SKM-1 treated with dmso at 0.1 percent for 144 hours (cell line): ENCODE measurements around the gene USP22.

Experiments used
- DNase-seq: peaks from one replicate; lab custom pipeline; 2025; ENCODE audit not compliant: unreplicated experiment; lab: John Stamatoyannopoulos, UW

Gene USP22

DNA sequence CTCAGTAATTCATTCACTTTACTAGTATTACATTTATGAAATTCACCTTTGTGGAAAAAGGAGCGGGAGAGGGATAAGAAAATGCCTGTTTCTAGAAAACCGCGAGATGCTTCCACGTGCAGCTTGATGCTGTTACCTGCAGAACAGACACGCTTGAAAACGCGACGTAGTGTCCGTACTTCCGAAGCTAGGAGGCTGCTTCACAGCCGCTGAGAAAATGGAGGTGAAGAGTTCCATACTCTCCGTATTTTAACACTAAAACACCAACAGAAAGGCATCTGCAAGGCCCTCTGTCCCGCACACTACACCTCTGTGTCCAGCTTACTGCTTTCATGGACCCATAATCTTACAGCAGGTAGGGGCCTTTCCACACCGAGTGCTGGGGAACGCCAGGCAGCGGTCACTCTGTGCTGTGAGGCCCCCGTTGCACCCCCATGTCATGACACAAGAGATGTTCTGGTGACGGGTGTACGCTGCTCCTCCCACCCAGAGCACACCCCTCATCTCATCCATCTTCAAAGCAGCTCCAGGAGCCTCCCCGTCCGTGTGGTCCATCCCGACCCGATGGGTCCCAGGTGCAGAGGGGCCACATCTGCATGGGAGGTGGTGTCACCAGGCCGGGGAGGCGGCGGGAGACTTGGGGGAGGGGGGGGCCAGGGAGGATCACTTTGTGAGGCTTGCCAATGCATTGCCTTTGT is 40.4 kb downstream of the USP22 start:
- DNase-seq = no peak

DNA sequence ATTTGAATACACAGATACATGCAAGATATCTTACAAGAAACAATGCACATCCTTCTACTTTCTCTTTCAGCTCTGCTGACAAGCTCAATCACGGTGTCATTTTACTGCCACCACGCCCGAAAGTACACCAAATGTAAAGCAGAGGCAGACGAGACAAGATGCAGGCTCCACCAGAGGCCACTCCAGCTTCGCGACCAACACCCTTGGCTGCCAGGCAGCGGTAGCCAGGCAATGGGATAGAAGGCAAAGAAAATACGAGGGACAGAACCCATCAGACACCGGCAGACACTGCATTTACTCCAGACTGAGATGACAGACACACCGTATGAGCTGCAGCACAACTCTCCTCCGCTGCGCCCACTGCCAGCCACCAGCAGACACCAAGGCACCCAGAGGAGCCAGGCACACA is 41.0 kb downstream of the USP22 start:
- DNase-seq = no peak

- DNase-seq = no peak
These were observed 41.5 kb downstream of the USP22 start for GRCh38 chr17:21001111-21001812.

- no peak for DNase-seq
These were observed 42.8 kb downstream of the USP22 start for GRCh38 chr17:20999841-21000532.

GRCh38 chr17:20999044-20999573 is 43.7 kb downstream of the USP22 start:
- no peak for DNase-seq

- no peak for DNase-seq
These were observed 44.2 kb downstream of the USP22 start for GRCh38 chr17:20998571-20999043.

DNA sequence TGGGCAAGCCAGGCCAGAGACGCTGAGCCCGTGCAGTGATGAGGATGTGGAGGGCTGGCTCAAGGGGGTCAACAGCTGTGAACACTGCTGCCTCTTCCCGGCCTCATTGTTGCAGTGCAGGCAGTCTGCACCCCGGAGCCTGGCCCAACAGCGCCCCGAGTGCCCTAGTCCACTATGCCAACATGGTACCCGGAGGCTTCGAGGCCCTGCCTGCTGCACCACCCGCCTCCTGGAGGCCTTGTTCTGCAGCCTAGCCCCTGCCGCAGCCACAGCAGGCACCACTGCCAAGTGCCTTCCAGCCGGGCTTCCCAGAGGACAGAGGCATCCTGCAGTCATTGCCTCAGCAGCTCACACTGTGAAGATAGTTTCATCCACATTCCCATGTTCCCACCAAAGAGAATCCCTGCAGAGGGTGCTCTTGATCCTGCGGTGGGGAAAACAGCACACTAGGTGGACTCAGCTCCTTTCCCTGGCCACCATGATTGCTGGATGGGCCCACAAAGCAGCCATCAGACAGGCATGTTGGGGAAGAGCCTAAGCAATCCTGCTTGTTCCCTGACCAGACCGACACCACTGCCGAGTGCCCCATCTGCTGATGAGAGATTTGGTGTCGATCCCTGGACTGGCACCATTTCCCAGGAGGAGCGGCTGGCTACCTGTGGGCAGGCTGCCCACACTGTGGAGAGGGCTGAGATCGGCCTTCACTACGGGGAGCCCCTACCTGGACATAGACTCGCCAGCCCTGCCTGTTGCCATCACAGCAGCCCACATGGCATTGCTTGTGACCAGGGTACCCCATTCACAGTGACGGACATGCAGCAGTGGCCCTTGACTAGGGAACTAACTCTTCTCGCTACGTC is 44.9 kb downstream of the USP22 start:
- no peak for DNase-seq

DNA sequence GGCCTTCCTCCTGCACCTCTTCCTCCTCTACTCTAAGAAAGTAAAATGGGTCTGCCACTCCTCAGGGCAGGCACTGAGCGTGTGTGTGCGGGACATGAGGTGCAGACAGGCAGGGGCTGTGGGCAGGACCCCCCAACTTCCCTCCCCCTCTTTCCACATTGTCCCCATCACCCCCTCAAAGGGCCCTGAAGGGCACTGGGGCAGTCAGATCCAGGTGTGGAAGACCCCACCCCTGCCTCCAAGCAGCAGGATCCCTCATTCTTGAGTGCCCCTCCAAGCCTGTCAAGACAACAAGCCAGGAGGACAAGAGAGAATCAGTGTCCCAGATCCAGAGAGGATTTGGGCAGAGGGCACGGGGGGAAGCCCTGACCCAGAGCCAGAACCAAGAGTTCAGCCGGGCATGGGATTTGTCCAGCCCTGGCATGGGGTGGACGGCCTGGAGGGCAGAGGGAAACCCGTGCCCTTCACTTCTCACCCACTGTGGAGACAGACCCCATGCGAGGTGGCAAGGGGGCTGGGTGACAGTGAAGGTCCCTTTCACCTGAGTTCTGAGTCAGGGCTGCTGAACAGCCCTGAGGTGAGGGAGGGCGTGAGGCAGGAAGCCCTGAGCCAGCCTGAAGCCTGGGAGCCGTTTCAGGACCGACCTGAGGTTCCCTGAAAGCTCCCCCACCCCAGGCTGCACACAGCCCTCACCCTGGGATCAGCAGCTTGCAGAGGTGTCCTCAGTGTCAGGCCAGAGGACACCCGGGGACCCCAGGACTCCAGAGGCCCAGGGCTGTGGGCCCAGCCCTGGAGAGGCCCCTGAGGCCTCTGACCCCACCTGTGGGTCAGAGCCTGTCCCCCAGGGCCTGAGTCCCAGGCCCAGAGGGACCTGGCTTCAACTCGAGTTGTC is 45.8 kb downstream of the USP22 start:
- no peak for DNase-seq

DNA sequence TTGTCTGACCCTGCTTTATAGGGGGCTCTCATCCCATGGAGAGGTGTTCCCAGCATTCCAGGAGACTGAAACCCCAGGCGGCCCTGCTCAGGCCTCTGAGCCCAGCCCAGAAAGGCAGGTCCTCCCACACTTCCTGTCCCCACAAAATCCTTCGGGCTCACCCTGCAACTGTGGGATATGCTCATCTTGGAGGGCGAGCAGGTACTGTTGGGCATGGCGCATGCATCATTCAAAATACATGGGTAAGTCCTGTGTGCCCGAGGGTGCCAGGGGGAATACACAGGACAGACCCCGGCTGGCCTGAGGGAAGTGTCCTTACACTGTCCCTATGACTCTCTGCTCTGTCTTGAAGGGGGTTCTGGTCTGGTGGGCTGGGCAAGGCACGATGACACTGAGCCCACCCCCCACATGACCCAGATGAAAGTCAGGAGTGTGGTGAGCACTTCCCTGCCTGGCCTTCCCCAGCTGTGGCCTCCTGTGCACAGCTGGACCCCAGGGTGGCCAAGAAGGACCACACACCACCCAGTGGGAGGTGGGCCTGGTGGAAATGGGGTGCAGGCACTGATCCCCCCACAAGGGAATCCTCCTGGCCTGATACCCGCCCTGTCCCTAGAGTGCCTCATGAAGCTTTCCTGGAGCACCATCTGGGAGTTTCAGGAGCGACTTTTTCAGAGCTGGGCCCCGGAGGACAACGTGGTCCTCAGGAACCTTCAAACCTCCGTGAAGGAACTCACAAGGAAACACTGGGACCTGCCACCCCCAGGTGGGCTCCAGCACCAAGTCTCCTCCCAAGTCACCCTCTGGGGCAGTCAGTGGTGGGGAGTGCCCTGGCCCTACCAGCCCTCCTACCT is 46.7 kb downstream of the USP22 start:
- no peak for DNase-seq

DNA sequence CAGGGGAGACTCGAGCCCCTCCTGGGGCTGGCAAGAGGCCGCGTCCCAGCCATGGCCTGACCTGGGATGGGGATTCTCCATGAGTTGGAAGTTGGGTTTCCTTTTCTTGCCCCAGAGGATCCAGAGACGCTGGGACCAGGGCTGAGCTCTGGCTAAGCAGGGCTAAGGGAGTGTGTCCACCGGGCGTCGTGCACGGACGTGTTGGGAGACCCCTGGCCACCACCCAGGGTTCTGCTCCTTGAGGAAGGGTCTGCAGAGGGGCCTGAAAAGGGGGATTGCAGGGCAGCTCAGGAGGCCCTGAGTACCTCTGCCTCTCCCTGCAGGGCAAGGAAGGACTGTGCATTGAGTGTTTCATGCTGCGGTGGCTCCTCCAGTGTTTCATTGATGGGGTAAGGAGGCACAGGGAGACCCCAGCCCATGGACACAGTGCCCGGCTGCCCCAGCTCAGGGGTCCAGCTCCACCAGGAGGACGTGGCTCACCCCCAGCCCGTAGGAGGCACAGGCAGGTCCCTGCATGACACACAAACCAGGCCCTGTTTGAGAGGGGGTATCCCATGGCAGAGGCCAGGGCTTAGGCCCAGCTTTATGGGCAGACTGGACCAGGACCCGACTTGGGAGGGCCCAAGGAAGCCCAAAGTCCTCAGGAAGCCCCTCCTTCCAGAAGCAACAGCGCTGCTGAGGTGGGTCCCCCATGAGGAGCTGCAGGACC is 47.5 kb downstream of the USP22 start:
- DNase-seq = no peak

- no peak for DNase-seq
These were observed 48.0 kb downstream of the USP22 start for GRCh38 chr17:20994779-20995149.

- DNase-seq = no peak
These were observed 48.7 kb downstream of the USP22 start for GRCh38 chr17:20993863-20994778.

GRCh38 chr17:20992987-20993862 is 49.6 kb downstream of the USP22 start:
- peak; percentile 21 for DNase-seq

DNA sequence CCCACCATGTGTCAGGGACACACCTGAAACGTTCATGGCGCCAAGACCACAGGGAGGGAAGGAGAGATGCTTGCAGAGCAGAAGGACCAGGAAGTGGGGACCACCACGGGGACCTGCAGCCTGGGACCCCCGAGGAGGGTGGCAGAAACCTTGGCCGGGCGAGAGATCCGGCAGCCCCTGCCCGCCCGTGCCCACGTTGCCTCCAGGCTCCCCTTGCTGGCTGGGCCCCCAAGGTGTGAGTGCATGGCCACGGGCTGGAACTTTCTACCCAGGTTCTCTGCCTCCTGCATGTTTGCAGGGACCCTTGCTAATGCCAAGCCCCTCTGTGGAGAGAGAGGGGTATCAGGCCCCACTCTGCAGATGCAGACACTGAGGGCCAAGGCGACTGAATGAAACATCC is 50.4 kb downstream of the USP22 start:
- DNase-seq = no peak

DNA sequence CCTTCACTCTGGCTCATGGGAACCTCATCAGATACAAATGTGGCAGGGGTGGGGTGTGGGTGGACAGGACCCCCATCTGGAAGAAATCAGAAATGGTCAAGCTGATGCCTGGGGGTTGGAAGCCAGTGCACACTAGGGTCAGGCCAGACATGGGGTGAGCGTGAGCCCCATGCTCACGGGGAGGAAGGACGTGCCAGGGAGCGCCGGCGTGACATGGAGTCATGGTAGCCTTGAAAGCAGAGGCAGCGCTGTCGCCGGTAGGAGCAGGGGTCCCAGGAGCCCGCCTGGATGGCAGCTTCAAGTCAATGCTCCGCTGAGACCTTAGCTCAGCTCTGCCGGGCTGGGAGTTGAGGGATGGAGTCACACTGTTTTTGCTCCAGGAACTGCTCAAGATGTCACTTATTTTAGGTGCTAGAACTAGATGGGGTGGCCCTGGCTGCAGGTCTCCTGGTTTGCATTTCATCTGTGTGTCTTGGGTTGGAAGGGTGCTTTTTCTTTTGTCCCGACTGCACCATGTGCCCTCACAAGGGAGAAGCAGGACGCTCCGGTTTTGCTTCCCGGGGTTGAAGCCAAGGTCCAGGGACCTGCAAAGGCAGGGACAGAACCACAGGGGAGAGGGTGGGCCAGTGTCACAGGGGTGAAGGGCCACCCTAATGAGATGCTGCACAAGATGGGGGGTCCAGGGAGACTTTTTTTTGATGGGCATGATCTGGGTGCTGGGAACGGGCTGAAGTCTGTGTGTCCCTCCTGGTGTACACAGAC is 51.4 kb downstream of the USP22 start:
- DNase-seq = no peak
